ENCODE measurements around the gene MUC7.

GRCh38 chr4:70518269-70518668 lies 46.3 kb downstream of the MUC7 start, which contains the start of gene AMTN:
- TF ChIP-seq CTCF (IDR thresholded peaks at IDR 0.05): no peak
- no peak for TF ChIP-seq POLR2A (IDR thresholded peaks at IDR 0.05)

Data from esophagus squamous epithelium (tissue), 4 donors.